H54 (cell line): ENCODE measurements around the gene PCBD2.

Experiments
- DNase-seq: peaks from one replicate; pipeline ENCODE4 v3.0.0; 2011; ENCODE audit warnings: low spot score, mixed read lengths; ENCODE audit not compliant: insufficient read length
- FAIRE-seq: peaks from 3 replicates; lab custom pipeline; 2011; peaks lifted over from hg19 to GRCh38; lab: Jason Lieb, UNC
- POLR2A ChIP-seq: IDR thresholded peaks from 2 replicates; pipeline ENCODE4 v1.6.1; 2011; ENCODE audit warnings: low read depth, mild to moderate bottlenecking, low read length

PCBD2 gene

DNA sequence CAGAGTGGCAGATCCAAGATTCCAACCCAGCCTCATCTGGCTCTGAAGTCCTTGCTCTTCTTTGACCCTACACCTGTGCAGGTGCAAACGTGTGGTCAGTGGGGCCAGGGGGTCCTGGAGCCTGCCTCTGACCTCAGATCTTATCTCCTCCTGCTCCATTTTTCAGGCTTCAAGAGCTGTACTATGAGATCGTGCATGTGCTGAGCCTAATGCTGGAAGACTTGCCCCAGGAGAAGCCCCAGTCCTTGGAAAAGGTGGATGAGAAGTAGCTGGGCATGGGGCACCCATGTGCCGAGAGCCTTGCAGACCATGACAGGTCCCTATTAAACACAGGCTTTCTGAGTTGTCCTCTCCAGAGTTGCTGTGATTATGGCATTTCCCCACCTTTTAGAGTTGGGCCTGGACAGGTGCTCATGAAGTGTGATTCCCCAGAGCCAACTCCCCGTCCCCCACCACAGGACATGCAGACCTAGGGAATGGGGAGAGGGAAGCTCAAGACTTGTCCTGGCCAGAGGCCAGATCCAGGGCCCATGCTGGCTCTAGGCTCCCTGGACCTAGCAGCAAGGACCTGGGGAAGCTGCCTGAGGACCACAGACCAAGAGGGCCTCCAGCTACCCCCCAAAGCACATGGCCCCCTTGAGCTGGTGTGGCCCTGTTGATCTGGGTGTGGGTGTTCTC is 106.6 kb downstream of the PCBD2 start:
- DNase-seq = no peak
- no peak for TF ChIP-seq POLR2A
- no peak for FAIRE-seq

DNA sequence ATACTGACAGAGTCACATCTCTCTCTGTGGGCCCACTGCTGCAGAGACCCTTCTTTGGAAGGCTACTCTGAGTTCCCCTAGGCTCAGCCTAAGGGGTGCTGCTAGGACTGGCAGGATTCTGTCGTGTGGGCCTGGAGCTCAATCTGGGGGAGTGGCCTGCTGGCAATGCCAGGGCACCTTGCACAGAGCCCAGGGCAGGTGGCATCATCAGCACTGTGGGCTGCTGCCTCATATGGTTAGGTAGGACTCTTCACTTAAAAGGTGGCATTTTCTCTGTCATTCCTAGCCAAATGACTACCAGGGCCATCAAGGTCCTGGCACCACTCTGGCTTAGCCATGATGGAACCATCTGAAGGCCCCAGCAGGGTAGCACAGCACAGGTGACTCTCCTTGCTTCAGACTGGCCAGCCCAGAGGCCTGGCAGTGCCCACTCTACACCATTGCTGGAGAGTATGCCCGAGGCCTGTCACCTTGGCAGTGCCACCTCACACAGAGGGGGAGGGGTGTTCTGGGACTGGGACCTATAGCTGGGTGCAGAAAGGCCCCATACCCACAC is 107.2 kb downstream of the PCBD2 start:
- FAIRE-seq = no peak
- DNase-seq = no peak
- no peak for TF ChIP-seq POLR2A
